Mammary epithelial cell (primary cell): ENCODE results near the gene SMS.

Source experiments
- EZH2 ChIP-seq: IDR thresholded peaks from 2 replicates; pipeline ENCODE4 v1.6.1; 2012; ENCODE audit warnings: low read length, inconsistent platforms, borderline replicate concordance
- TF ChIP-seq, protein P1 (sequence below), 2 donors: IDR thresholded peaks in 1 of 2; conservative IDR thresholded peaks in 1 of 2; 2 replicates each; pipeline ENCODE4 v1.5.1; 2011 to 2012; ENCODE audit warnings: inconsistent platforms in 2 of 2, low read length in 2 of 2, mild to moderate bottlenecking in 2 of 2, control low read depth in 1 of 2, low read depth in 1 of 2; ENCODE audit not compliant: insufficient read depth in 1 of 2; ENCODE audit errors: extremely low read depth in 1 of 2

GRCh38 chrX:21929209-21929608 is 11.3 kb upstream of the SMS start:
- TF ChIP-seq, protein P1, sequence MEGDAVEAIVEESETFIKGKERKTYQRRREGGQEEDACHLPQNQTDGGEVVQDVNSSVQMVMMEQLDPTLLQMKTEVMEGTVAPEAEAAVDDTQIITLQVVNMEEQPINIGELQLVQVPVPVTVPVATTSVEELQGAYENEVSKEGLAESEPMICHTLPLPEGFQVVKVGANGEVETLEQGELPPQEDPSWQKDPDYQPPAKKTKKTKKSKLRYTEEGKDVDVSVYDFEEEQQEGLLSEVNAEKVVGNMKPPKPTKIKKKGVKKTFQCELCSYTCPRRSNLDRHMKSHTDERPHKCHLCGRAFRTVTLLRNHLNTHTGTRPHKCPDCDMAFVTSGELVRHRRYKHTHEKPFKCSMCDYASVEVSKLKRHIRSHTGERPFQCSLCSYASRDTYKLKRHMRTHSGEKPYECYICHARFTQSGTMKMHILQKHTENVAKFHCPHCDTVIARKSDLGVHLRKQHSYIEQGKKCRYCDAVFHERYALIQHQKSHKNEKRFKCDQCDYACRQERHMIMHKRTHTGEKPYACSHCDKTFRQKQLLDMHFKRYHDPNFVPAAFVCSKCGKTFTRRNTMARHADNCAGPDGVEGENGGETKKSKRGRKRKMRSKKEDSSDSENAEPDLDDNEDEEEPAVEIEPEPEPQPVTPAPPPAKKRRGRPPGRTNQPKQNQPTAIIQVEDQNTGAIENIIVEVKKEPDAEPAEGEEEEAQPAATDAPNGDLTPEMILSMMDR (conservative IDR thresholded peaks at IDR 0.05 in 1 of 2, IDR thresholded peaks at IDR 0.05 in 1 of 2; ENCODE audit: extremely low read depth in 1 of 2, insufficient read depth in 1 of 2, low read depth in 1 of 2, low read length in 2 of 2), result no peak
- no peak for TF ChIP-seq EZH2
